Measurements from ENCODE around the gene BICD2.
A peak's percentile ranks its signal among the peaks of the same experiment; 100 is the strongest.

BICD2 gene

GRCh38 chr9:92726348-92726747 lies 38.3 kb downstream of the BICD2 start:
- no peak for DNase-seq

GRCh38 chr9:92725766-92726165 lies 38.9 kb downstream of the BICD2 start:
- DNase-seq, result no peak

- no peak for DNase-seq
Observed at GRCh38 chr9:92725266-92725545, 39.4 kb downstream of the BICD2 start.

GRCh38 chr9:92724528-92725265 lies 39.9 kb downstream of the BICD2 start:
- DNase-seq, result no peak

- no peak for DNase-seq
Observed at GRCh38 chr9:92723801-92724323, 40.8 kb downstream of the BICD2 start.

GRCh38 chr9:92723299-92723625 lies 41.4 kb downstream of the BICD2 start:
- no peak for DNase-seq

GRCh38 chr9:92722386-92723298 lies 42.0 kb downstream of the BICD2 start:
- DNase-seq, result no peak

- no peak for DNase-seq
Observed at GRCh38 chr9:92721548-92721947, 43.1 kb downstream of the BICD2 start.

- DNase-seq, result no peak
Observed at GRCh38 chr9:92720807-92721535, 43.7 kb downstream of the BICD2 start.

- no peak for DNase-seq
Observed at GRCh38 chr9:92720209-92720765, 44.3 kb downstream of the BICD2 start.

GRCh38 chr9:92719028-92719647 lies 45.5 kb downstream of the BICD2 start:
- no peak for DNase-seq

GRCh38 chr9:92718086-92719001 lies 46.3 kb downstream of the BICD2 start:
- DNase-seq, result no peak

- DNase-seq, result no peak
Observed at GRCh38 chr9:92717201-92718085, 47.2 kb downstream of the BICD2 start.

GRCh38 chr9:92716557-92716956 lies 48.1 kb downstream of the BICD2 start:
- DNase-seq, result peak; percentile 61

GRCh38 chr9:92715488-92716231 lies 49.0 kb downstream of the BICD2 start:
- DNase-seq, result peak; percentile 47

- no peak for DNase-seq
Observed at GRCh38 chr9:92714787-92715487, 49.7 kb downstream of the BICD2 start.

- DNase-seq, result no peak
Observed at GRCh38 chr9:92714016-92714415, 50.6 kb downstream of the BICD2 start.

- DNase-seq, result no peak
Observed at GRCh38 chr9:92713528-92713927, 51.1 kb downstream of the BICD2 start.

GRCh38 chr9:92712767-92713166 lies 51.9 kb downstream of the BICD2 start:
- no peak for DNase-seq

Measured in OCI-M1 (cell line).